PC-3 (cell line): ENCODE data around the gene WDR91. TPM values are rescaled to one million over a fixed set of nuclear protein-coding genes. Genes with fewer than 3 reads are reported as not detected.

Experiments used
- ATAC-seq: fragments of 200-7000 bp; cut with Tn5 transposase; 2 replicates; pipeline ENCODE4 v1.9.1; 2020; ENCODE audit warnings: mild to moderate bottlenecking, moderate library complexity
- BruUV-seq: library from RNA; stranded (reverse); fragments of 400-500 nt; replicated peaks from 2 replicates; lab custom pipeline; 2021; lab: Mats Ljungman, UMichigan
- CTCF ChIA-PET: fragments of 300-600 bp; sonication (Branson Sonifier 250); formaldehyde crosslinking; loops from one replicate; lab custom pipeline; 2022; ENCODE audit warnings: antibody characterized with exemption; lab: Charles Lee
- POLR2A ChIA-PET: fragments of 300-600 bp; sonication (Branson Sonifier 250); formaldehyde crosslinking; loops from one replicate; lab custom pipeline; 2022; ENCODE audit warnings: antibody characterized with exemption; ENCODE audit not compliant: unreplicated experiment; lab: Charles Lee
- DNase-seq: peaks from one replicate; pipeline ENCODE4 v3.0.0-alpha.2; 2015
- H2AFZ ChIP-seq: fragments of 300-600 bp; sonication (generic); 2 replicates; pipeline ENCODE4 v1.6.0; 2016; ENCODE audit warnings: antibody characterized with exemption, low read length
- H3F3A ChIP-seq: fragments of 300-600 bp; sonication (generic); one replicate; pipeline ENCODE4 v1.6.0; 2017; ENCODE audit warnings: antibody characterized with exemption, low read length, control low read depth, mild to moderate bottlenecking; ENCODE audit not compliant: unreplicated experiment
- H3K27ac ChIP-seq: fragments of 300-600 bp; sonication (generic); 2 replicates; pipeline ENCODE4 v1.5.1; 2016; ENCODE audit warnings: mild to moderate bottlenecking, low read length
- H3K27me3 ChIP-seq: fragments of 300-600 bp; sonication (generic); 2 replicates; pipeline ENCODE4 v1.6.1; 2016; ENCODE audit warnings: low read length, mixed read lengths
- H3K36me3 ChIP-seq: fragments of 300-600 bp; sonication (generic); 2 replicates; pipeline ENCODE4 v1.6.1; 2016; ENCODE audit warnings: low read depth, mixed run types, low read length, mixed read lengths
- H3K4me1 ChIP-seq: fragments of 300-600 bp; sonication (generic); 2 replicates; pipeline ENCODE4 v1.5.1; 2016; ENCODE audit warnings: low read length; ENCODE audit not compliant: insufficient read depth
- H3K4me2 ChIP-seq: fragments of 300-600 bp; sonication (generic); 2 replicates; pipeline ENCODE4 v1.6.0; 2016; ENCODE audit warnings: low read length
- H3K4me3 ChIP-seq: fragments of 300-600 bp; sonication (generic); 2 replicates; pipeline ENCODE4 v1.5.1; 2016; ENCODE audit warnings: mild to moderate bottlenecking, low read length, mixed read lengths
- H3K79me2 ChIP-seq: fragments of 300-600 bp; sonication (generic); 2 replicates; pipeline ENCODE4 v1.6.1; 2017; ENCODE audit warnings: low read length, mixed read lengths
- H3K9ac ChIP-seq: fragments of 300-600 bp; sonication (generic); 2 replicates; pipeline ENCODE4 v1.6.0; 2016; ENCODE audit warnings: mild to moderate bottlenecking, low read length
- H3K9me2 ChIP-seq: fragments of 300-600 bp; sonication (generic); replicated peaks from 2 replicates; pipeline ENCODE4 v1.6.1; 2016; ENCODE audit warnings: mixed run types, low read length, mixed read lengths
- H3K9me3 ChIP-seq: fragments of 300-600 bp; sonication (generic); 2 replicates; pipeline ENCODE4 v1.6.1; 2016; ENCODE audit warnings: low read length, mixed read lengths
- H4K20me1 ChIP-seq: fragments of 300-600 bp; sonication (generic); 2 replicates; pipeline ENCODE4 v1.6.1; 2016; ENCODE audit warnings: low read length, mixed read lengths
- CTCF ChIP-seq: fragments of 300-600 bp; sonication (generic); conservative IDR thresholded peaks from 2 replicates; pipeline ENCODE4 v1.5.1; 2017; ENCODE audit warnings: antibody characterized with exemption, low read depth, mild to moderate bottlenecking, low read length
- EZH2 ChIP-seq: fragments of 300-600 bp; sonication (generic); IDR thresholded peaks from one replicate; pipeline ENCODE4 v1.6.1; 2017; ENCODE audit warnings: antibody characterized with exemption, mild to moderate bottlenecking, low read length; ENCODE audit not compliant: unreplicated experiment
- EZH2phosphoT487 ChIP-seq: fragments of 300-600 bp; sonication (generic); IDR thresholded peaks from 2 replicates; pipeline ENCODE4 v1.6.1; 2018; ENCODE audit warnings: mild to moderate bottlenecking, antibody characterized with exemption, low read length, borderline replicate concordance
- intact Hi-C: fragments of 100-400 bp; cut with micrococcal nuclease; formaldehyde crosslinking; loops from 2 replicates; pipeline ENCODE4 v1.9.0; 2023
- total RNA-seq: library from RNA; depleted of rRNA; stranded (reverse); fragments of >200 nt; gene quantifications from 2 replicates; pipeline ENCODE4 v1.2.3, GENCODE V29; 2014

The WDR91 gene
- total RNA-seq, 1 experiment from 2014 or later, result 12.3 TPM

DNA sequence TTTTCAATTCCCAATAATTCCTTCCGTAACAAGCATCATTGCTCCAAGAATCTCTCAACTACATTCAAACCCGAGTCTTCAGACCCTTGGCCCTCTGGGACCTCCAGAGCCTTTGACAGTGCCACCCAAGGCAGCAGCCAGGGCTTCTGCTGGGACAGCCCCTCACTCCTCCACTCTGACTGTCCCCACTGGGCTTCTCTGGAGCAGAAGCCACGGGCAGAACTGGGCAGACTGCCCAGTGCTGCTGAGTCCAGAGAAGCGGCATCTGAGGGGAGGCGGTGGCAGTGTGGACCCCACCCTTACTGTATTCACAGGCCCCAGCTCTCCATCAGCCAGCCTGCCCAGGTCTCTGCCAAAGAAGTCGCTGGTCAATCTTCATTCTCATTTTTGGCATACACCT lies 49.7 kb downstream of the WDR91 start:
- no peak for ATAC-seq
- POLR2A ChIA-PET, result no interaction called here
- no peaks in the 10 kb centered on the region for H3K9me3 ChIP-seq
- H3F3A ChIP-seq, result no peaks in the 10 kb centered on the region
- H3K9ac ChIP-seq, result no peak overlapping the region
- no peak overlapping the region for H3K4me3 ChIP-seq
- no TSS peak for BruUV-seq
- CTCF ChIA-PET, result no interaction called here
- no peak for DNase-seq
- no peak overlapping the region for H2AFZ ChIP-seq
- H3K4me2 ChIP-seq, result no peak overlapping the region
- H3K27me3 ChIP-seq, result no peaks in the 10 kb centered on the region
- no peaks in the 10 kb centered on the region for H3K4me1 ChIP-seq
- H3K36me3 ChIP-seq, result peaks cover 19% of the 10 kb centered on the region
- intact Hi-C loops, result no loop called here
- H3K27ac ChIP-seq, result no peak overlapping the region
- no peaks in the 10 kb centered on the region for H3K9me2 ChIP-seq
- no peaks in the 10 kb centered on the region for H4K20me1 ChIP-seq
- TF ChIP-seq EZH2, result no peak
- TF ChIP-seq EZH2phosphoT487, result no peak
- TF ChIP-seq CTCF, result no peak
- H3K79me2 ChIP-seq, result no peaks in the 10 kb centered on the region

DNA sequence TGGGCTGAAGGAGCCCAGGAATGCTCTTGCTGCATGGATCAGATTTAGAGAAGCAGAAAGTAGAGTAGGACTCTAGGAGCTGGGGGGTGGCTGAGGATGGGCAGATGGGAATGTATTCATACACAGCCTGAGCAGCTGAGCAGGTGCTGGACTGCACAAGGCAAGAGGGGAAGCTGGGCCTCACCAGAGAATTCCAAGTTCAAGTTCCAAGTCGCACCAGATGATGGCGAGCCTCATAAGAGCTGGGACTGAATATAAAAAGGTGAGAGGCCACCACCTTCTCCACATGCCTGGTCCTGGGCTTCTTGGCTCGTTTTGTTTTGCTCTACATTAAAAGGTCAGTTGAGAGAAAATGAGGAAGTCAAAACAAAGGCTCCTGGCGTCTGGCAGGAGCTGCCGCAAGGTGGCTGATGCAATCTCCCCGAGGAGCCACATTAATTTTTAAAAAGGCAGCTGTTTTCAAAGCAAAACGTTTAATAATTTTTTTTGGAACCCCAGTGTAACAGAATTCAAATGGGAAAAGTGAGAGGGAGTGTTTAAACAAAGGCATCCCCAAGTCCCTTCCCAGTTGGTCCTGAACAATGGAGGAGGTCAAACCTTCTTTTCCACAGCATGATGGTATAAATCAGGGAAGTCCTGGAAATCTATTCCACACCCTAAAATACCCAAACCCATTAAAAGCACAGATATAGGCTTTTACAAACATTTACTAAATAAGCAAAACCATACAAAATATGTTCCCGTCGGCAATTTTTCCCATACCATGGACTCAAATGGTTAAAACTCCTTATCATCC lies 50.3 kb downstream of the WDR91 start:
- CTCF ChIA-PET, result no interaction called here
- Histone ChIP-seq H3K27ac (no peak overlapping the region), H2AFZ (no peak overlapping the region), H3K4me3 (no peak overlapping the region), H3K9me2 (no peaks in the 10 kb centered on the region), H3K36me3 (peaks cover 13% of the 10 kb centered on the region), H3K9me3 (peaks cover 3% of the 10 kb centered on the region; the same call in 1 of the 2 replicates), H4K20me1 (no peaks in the 10 kb centered on the region), H3K4me2 (no peak overlapping the region), H3K9ac (no peak overlapping the region), H3F3A (no peaks in the 10 kb centered on the region), H3K79me2 (no peaks in the 10 kb centered on the region), H3K4me1 (no peaks in the 10 kb centered on the region), H3K27me3 (no peaks in the 10 kb centered on the region)
- BruUV-seq, result no TSS peak
- TF ChIP-seq EZH2phosphoT487 (no peak), EZH2 (no peak), CTCF (no peak)
- intact Hi-C loops, result no loop called here
- no peak for DNase-seq
- POLR2A ChIA-PET, result no interaction called here
- ATAC-seq, result no peak
